HEK293 (cell line): ENCODE results near the gene RPS6KA4.

Experiments used
- CTCF ChIA-PET: fragments of 350-600 bp; formaldehyde crosslinking; extraction: SDS; loops from one replicate; lab custom pipeline; 2021; ENCODE audit warnings: antibody characterized with exemption; lab: Yijun Ruan, JAX
- POLR2A ChIA-PET: fragments of 300-600 bp; formaldehyde crosslinking; extraction: SDS; loops from one replicate; lab custom pipeline; 2020; ENCODE audit warnings: antibody characterized with exemption, inconsistent platforms; lab: Yijun Ruan, JAX
- H3K27ac ChIP-seq: fragments of 200-500 bp; sonication (Bioruptor generic); 2 replicates; pipeline ENCODE4 v1.5.1; 2014; ENCODE audit warnings: low read depth, low read length, control low read depth, inconsistent platforms; ENCODE audit errors: extremely low read depth
- H3K36me3 ChIP-seq, 2 experiments: fragments of 200-500 bp in 1 of 2; sonication (Bioruptor generic) in 1 of 2; 1 replicate in 1 of 2; 2 replicates in 1 of 2; pipeline ENCODE4 v1.5.1; 2014 to 2017; ENCODE audit warnings: inconsistent platforms in 2 of 2, low read length in 2 of 2; ENCODE audit not compliant: control insufficient read depth in 2 of 2, insufficient read depth in 1 of 2
- H3K4me1 ChIP-seq: fragments of 200-500 bp; sonication (Bioruptor generic); 2 replicates; pipeline ENCODE4 v1.5.1; 2014; ENCODE audit warnings: mild to moderate bottlenecking, low read length, inconsistent platforms; ENCODE audit not compliant: control insufficient read depth, insufficient read depth
- H3K4me3 ChIP-seq: 2 replicates; pipeline ENCODE4 v1.5.1; 2011; ENCODE audit warnings: low read depth, mild to moderate bottlenecking, control low read depth, low read length, moderate library complexity
- H3K9me3 ChIP-seq: fragments of 200-500 bp; sonication (Bioruptor generic); 2 replicates; pipeline ENCODE4 v1.5.1; 2014; ENCODE audit warnings: low read depth, low read length, inconsistent platforms; ENCODE audit not compliant: control insufficient read depth, insufficient read depth
- EGR2 ChIP-seq: fragments of 450-650 bp; formaldehyde crosslinking; IDR thresholded peaks from 2 replicates; pipeline ENCODE4 v1.5.1; 2016; ENCODE audit warnings: low read depth, missing biosample characterization, missing genetic modification characterization
- GLIS1 ChIP-seq: fragments of 450-650 bp; formaldehyde crosslinking; IDR thresholded peaks from 2 replicates; pipeline ENCODE4 v1.5.1; 2016; ENCODE audit warnings: missing biosample characterization, missing genetic modification characterization
- SCRT2 ChIP-seq: fragments of 450-650 bp; formaldehyde crosslinking; IDR thresholded peaks from 2 replicates; pipeline ENCODE4 v1.5.1; 2016; ENCODE audit warnings: missing biosample characterization, missing genetic modification characterization
- ZBTB48 ChIP-seq: fragments of 450-650 bp; formaldehyde crosslinking; IDR thresholded peaks from 2 replicates; pipeline ENCODE4 v1.5.1; 2016; ENCODE audit warnings: missing biosample characterization, missing genetic modification characterization
- ZFHX2 ChIP-seq: fragments of 450-650 bp; formaldehyde crosslinking; conservative IDR thresholded peaks from 2 replicates; pipeline ENCODE4 v1.5.1; 2016; ENCODE audit warnings: missing biosample characterization, missing genetic modification characterization
- ZNF211 ChIP-seq: fragments of 450-650 bp; formaldehyde crosslinking; IDR thresholded peaks from 2 replicates; pipeline ENCODE4 v1.5.1; 2016; ENCODE audit warnings: low read depth, missing biosample characterization, missing genetic modification characterization
- ZNF248 ChIP-seq: fragments of 450-650 bp; formaldehyde crosslinking; IDR thresholded peaks from 2 replicates; pipeline ENCODE4 v1.5.1; 2017; ENCODE audit warnings: missing biosample characterization, missing genetic modification characterization
- ZNF341 ChIP-seq: fragments of 450-650 bp; formaldehyde crosslinking; IDR thresholded peaks from 2 replicates; pipeline ENCODE4; 2016; ENCODE audit warnings: low read depth, missing biosample characterization, missing genetic modification characterization
- ZNF416 ChIP-seq: fragments of 450-650 bp; formaldehyde crosslinking; IDR thresholded peaks from 2 replicates; pipeline ENCODE4 v1.5.1; 2016; ENCODE audit warnings: missing biosample characterization, missing genetic modification characterization
- ZNF488 ChIP-seq: fragments of 450-650 bp; formaldehyde crosslinking; IDR thresholded peaks from 2 replicates; pipeline ENCODE4 v1.5.1; 2016; ENCODE audit warnings: missing biosample characterization, missing genetic modification characterization
- ZNF521 ChIP-seq: fragments of 450-650 bp; formaldehyde crosslinking; IDR thresholded peaks from 2 replicates; pipeline ENCODE4 v1.5.1; 2017; ENCODE audit warnings: missing biosample characterization, mild to moderate bottlenecking, missing genetic modification characterization
- ZNF544 ChIP-seq: fragments of 450-650 bp; formaldehyde crosslinking; IDR thresholded peaks from 2 replicates; pipeline ENCODE4 v1.5.0; 2017; ENCODE audit warnings: missing biosample characterization, missing genetic modification characterization
- ZNF600 ChIP-seq: fragments of 450-650 bp; formaldehyde crosslinking; IDR thresholded peaks from 2 replicates; pipeline ENCODE4 v1.5.1; 2016; ENCODE audit warnings: missing biosample characterization, missing genetic modification characterization
- ZNF645 ChIP-seq: fragments of 450-650 bp; formaldehyde crosslinking; IDR thresholded peaks from 2 replicates; pipeline ENCODE4; 2016; ENCODE audit warnings: missing biosample characterization, missing genetic modification characterization
- ZNF670 ChIP-seq: fragments of 450-650 bp; formaldehyde crosslinking; IDR thresholded peaks from 2 replicates; pipeline ENCODE4 v1.5.1; 2016; ENCODE audit warnings: missing biosample characterization, missing genetic modification characterization, low read depth
- ZNF830 ChIP-seq: fragments of 450-650 bp; IDR thresholded peaks from 2 replicates; pipeline ENCODE4 v1.5.0; 2018; ENCODE audit warnings: missing biosample characterization, missing genetic modification characterization, low read depth, mild to moderate bottlenecking, moderate library complexity
- TF ChIP-seq, protein P1 (sequence below): fragments of 450-650 bp; formaldehyde crosslinking; IDR thresholded peaks from 2 replicates; pipeline ENCODE4 v1.5.1; 2016; ENCODE audit warnings: missing biosample characterization, missing genetic modification characterization
- TF ChIP-seq, protein P2 (sequence below): fragments of 450-650 bp; formaldehyde crosslinking; IDR thresholded peaks from 2 replicates; pipeline ENCODE4 v1.5.1; 2017; ENCODE audit warnings: missing biosample characterization, missing genetic modification characterization
- TF ChIP-seq, protein P3 (sequence below): fragments of 450-650 bp; formaldehyde crosslinking; IDR thresholded peaks from 2 replicates; pipeline ENCODE4 v1.5.0; 2017; ENCODE audit warnings: missing biosample characterization, missing genetic modification characterization, borderline replicate concordance
- TF ChIP-seq, protein P4 (sequence below): fragments of 450-650 bp; formaldehyde crosslinking; IDR thresholded peaks from 2 replicates; pipeline ENCODE4 v1.5.1; 2016; ENCODE audit warnings: missing biosample characterization, missing genetic modification characterization

RPS6KA4 gene

DNA sequence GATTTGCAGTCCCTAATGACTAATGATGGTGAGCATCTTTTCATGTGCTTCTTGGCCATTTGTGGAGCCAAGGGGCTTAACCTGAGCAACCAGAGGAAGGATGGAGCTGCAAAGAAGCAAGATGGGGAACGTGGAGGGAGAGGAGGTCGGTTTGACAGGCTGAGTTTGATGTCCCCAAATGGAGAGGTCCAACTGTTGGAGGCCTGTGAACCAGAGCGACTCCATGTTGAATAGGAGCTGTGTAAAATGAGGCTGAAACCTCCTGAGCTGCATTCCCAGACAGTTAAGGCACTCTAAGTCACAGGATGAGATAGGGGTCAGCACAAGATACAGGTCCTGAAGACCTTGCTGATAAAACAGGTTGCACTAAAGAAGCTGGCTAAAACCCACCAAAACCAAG is 54.5 kb downstream of the RPS6KA4 start:
- Histone ChIP-seq H3K36me3 (no peaks in the 10 kb centered on the region), H3K4me3 (no peak overlapping the region), H3K4me1 (no peaks in the 10 kb centered on the region), H3K27ac (no peak overlapping the region), H3K9me3 (no peaks in the 10 kb centered on the region)
- TF ChIP-seq ZBTB48 (no peak), ZNF544 (tag by site-specific recombination) (no peak), ZNF830 (no peak), ZNF248 (no peak), ZNF600 (tag by site-specific recombination) (no peak), SCRT2 (no peak), GLIS1 (tag by site-specific recombination) (no peak)
- ChIA-PET POLR2A (no interaction called here), CTCF (interaction anchor here (1.0 kb wide), 1 partner anchor 58 kb away, joined by 4 read pairs; no protein-coding TSS in a partner anchor)

DNA sequence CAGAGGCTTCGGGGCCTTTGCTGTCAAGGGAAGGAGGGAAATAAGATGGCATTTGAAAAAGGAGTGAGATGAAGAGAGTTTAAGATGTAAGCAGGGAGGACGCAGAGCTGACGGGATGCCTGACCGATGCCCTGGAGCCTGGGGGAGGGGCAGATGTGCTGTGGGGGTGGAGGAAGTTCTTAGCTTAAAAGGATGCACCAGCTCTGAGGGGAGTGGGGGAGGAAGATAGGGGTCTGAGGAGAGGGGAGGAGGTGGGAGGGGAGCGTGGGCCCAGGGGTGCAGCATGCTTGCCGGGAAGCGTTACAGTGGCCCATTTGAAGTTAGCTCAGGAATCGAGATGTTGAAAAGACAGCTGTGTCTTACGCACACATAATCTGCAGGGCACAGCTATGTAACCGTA is 56.3 kb downstream of the RPS6KA4 start:
- Histone ChIP-seq H3K36me3 (no peaks in the 10 kb centered on the region), H3K4me3 (no peak overlapping the region), H3K4me1 (no peaks in the 10 kb centered on the region), H3K9me3 (no peaks in the 10 kb centered on the region), H3K27ac (no peak overlapping the region)
- POLR2A ChIA-PET = no interaction called here
- TF ChIP-seq, protein P1, sequence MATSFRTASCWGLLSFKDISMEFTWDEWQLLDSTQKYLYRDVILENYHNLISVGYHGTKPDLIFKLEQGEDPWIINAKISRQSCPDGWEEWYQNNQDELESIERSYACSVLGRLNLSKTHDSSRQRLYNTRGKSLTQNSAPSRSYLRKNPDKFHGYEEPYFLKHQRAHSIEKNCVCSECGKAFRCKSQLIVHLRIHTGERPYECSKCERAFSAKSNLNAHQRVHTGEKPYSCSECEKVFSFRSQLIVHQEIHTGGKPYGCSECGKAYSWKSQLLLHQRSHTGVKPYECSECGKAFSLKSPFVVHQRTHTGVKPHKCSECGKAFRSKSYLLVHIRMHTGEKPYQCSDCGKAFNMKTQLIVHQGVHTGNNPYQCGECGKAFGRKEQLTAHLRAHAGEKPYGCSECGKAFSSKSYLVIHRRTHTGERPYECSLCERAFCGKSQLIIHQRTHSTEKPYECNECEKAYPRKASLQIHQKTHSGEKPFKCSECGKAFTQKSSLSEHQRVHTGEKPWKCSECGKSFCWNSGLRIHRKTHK (tag by site-specific recombination) = no peak
- TF ChIP-seq, protein P2, sequence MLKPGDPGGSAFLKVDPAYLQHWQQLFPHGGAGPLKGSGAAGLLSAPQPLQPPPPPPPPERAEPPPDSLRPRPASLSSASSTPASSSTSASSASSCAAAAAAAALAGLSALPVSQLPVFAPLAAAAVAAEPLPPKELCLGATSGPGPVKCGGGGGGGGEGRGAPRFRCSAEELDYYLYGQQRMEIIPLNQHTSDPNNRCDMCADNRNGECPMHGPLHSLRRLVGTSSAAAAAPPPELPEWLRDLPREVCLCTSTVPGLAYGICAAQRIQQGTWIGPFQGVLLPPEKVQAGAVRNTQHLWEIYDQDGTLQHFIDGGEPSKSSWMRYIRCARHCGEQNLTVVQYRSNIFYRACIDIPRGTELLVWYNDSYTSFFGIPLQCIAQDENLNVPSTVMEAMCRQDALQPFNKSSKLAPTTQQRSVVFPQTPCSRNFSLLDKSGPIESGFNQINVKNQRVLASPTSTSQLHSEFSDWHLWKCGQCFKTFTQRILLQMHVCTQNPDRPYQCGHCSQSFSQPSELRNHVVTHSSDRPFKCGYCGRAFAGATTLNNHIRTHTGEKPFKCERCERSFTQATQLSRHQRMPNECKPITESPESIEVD (tag by site-specific recombination) = no peak
- TF ChIP-seq ZNF645 (tag by site-specific recombination) (no peak), ZNF488 (tag by site-specific recombination) (no peak), ZNF670 (tag by site-specific recombination) (no peak), EGR2 (tag by site-specific recombination) (0 out of 2 replicates have a peak, but pooled peaks have one; percentile 35), ZNF521 (tag by site-specific recombination) (no peak), ZNF341 (tag by site-specific recombination) (no peak), ZNF416 (tag by site-specific recombination) (no peak), ZNF211 (tag by site-specific recombination) (no peak), ZFHX2 (tag by site-specific recombination) (peak; percentile 44)
- TF ChIP-seq, protein P3, sequence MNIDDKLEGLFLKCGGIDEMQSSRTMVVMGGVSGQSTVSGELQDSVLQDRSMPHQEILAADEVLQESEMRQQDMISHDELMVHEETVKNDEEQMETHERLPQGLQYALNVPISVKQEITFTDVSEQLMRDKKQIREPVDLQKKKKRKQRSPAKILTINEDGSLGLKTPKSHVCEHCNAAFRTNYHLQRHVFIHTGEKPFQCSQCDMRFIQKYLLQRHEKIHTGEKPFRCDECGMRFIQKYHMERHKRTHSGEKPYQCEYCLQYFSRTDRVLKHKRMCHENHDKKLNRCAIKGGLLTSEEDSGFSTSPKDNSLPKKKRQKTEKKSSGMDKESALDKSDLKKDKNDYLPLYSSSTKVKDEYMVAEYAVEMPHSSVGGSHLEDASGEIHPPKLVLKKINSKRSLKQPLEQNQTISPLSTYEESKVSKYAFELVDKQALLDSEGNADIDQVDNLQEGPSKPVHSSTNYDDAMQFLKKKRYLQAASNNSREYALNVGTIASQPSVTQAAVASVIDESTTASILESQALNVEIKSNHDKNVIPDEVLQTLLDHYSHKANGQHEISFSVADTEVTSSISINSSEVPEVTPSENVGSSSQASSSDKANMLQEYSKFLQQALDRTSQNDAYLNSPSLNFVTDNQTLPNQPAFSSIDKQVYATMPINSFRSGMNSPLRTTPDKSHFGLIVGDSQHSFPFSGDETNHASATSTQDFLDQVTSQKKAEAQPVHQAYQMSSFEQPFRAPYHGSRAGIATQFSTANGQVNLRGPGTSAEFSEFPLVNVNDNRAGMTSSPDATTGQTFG = no peak
- TF ChIP-seq, protein P4, sequence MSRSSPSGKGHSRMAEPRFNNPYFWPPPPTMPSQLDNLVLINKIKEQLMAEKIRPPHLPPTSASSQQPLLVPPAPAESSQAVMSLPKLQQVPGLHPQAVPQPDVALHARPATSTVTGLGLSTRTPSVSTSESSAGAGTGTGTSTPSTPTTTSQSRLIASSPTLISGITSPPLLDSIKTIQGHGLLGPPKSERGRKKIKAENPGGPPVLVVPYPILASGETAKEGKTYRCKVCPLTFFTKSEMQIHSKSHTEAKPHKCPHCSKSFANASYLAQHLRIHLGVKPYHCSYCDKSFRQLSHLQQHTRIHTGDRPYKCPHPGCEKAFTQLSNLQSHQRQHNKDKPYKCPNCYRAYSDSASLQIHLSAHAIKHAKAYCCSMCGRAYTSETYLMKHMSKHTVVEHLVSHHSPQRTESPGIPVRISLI (tag by site-specific recombination) = no peak
- TF ChIP-seq, all 188 proteins: peak for 2
- CTCF ChIA-PET = interaction anchor here (0.7 kb wide), 1 partner anchor 12 kb away, joined by 6 read pairs; no protein-coding TSS in a partner anchor
